Esophagus squamous epithelium (tissue), 5 donors: ENCODE results near the gene KCNQ4. TPM values are rescaled to one million over a fixed set of nuclear protein-coding genes. Genes with fewer than 3 reads are reported as not detected.

Experiments
- DNase-seq: peaks from one replicate; lab custom pipeline; 2025; lab: John Stamatoyannopoulos, UW
- H3K27ac ChIP-seq, 4 donors: fragments of 200-600 bp; sonication (generic); one replicate each; pipeline ENCODE4 v1.5.1; 2016 to 2019; ENCODE audit warnings: mild to moderate bottlenecking in 1 of 4
- H3K27me3 ChIP-seq, 4 donors: fragments of 200-600 bp; sonication (generic); 1 replicate in 3 of 4; 2 replicates in 1 of 4; pipeline versions ENCODE4 v1.5.1 to v1.6.0; 2017 to 2021; ENCODE audit warnings: antibody characterized with exemption in 1 of 4
- H3K36me3 ChIP-seq, 3 donors: fragments of 200-600 bp; sonication (generic); one replicate each; pipeline ENCODE4 v1.5.1; 2016 to 2019
- H3K4me1 ChIP-seq, 3 donors: fragments of 200-600 bp; sonication (generic); one replicate each; pipeline ENCODE4 v1.5.1; 2017 to 2019
- H3K4me3 ChIP-seq, 4 donors: fragments of 200-600 bp; sonication (generic); 1 replicate in 3 of 4; 2 replicates in 1 of 4; pipeline ENCODE4 v1.5.1; 2016 to 2019; ENCODE audit warnings: mild to moderate bottlenecking in 2 of 4, moderate library complexity in 1 of 4
- H3K9me3 ChIP-seq, 3 donors: fragments of 200-600 bp; sonication (generic); one replicate each; pipeline ENCODE4 v1.5.1; 2016 to 2019
- POLR2A ChIP-seq, 4 donors: fragments of 450-650 bp; IDR thresholded peaks; one replicate each; pipeline ENCODE4 v1.6.1; 2017; ENCODE audit warnings: antibody characterized with exemption in 4 of 4, mild to moderate bottlenecking in 4 of 4, moderate library complexity in 3 of 4
- WGBS, 2 donors: methylation state at CpG; one replicate each; pipeline ENCODE4 v1.1.5; 2018; 5-methylcytosine and 5-hydroxymethylcytosine counted together
- intact Hi-C: fragments of 100-400 bp; cut with DNase I; formaldehyde crosslinking; loops from one replicate; pipeline ENCODE4 v1.15.0; 2022
- total RNA-seq, 4 donors: library from RNA; depleted of rRNA; stranded (reverse); fragments of >200 nt; gene quantifications; one replicate each; pipeline ENCODE4 v1.1.0, GENCODE V29; 2016
- TF ChIP-seq, protein P1 (sequence below), 6 experiments: fragments of 450-650 bp in 4 of 6; fragments of 200-600 bp in 2 of 6; sonication (generic) in 2 of 6; IDR thresholded peaks; one replicate each; pipeline ENCODE4 v1.5.1; 2016 to 2019; ENCODE audit warnings: antibody characterized with exemption in 6 of 6, mild to moderate bottlenecking in 4 of 6, moderate library complexity in 4 of 6
- donor health status: DM: yes; HTN: yes; CAD: no.

Gene KCNQ4
- total RNA-seq, 4 donors from 2014 or later = 0.50 to 2.1 (median 0.81) TPM

DNA sequence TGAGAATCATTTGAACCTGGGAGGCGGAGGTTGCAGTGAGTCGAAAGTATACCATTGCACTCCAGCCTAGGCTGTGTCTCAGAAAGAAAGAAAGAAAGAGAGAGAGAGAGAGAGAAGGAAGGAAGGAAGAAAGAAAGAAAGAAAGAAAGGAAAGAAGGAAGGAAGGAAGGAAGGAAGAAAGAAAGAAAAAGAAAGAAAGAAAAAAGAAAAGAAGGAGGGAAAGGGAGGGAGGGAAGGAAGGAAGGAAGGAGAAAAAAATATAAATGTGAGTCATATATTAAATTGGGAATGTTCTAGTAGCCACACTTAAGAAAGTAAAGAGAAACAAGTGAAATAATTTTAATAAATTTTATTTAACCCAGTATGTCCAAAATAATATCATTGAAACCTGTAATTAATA, 95.3 kb downstream of the KCNQ4 start:
- H3K27me3 ChIP-seq = peaks cover 0 to 10% (median 0%) of the 10 kb centered on the region in 4 donors
- H3K4me1 ChIP-seq = peaks cover 7 to 37% (median 19%) of the 10 kb centered on the region in 3 donors
- peaks cover 0 to 5% (median 0%) of the 10 kb centered on the region in 3 donors for H3K9me3 ChIP-seq
- DNase-seq = no peak
- WGBS, 2 donors = 94 to 100% methylated on average over 2 of the region's 2 CpGs
- H3K4me3 ChIP-seq = no peak overlapping the region
- peak overlapping the region in 1 of 4 donors; percentile 56 for H3K27ac ChIP-seq
- TF ChIP-seq POLR2A (IDR thresholded peaks at IDR 0.05) = no peak
- TF ChIP-seq, protein P1, sequence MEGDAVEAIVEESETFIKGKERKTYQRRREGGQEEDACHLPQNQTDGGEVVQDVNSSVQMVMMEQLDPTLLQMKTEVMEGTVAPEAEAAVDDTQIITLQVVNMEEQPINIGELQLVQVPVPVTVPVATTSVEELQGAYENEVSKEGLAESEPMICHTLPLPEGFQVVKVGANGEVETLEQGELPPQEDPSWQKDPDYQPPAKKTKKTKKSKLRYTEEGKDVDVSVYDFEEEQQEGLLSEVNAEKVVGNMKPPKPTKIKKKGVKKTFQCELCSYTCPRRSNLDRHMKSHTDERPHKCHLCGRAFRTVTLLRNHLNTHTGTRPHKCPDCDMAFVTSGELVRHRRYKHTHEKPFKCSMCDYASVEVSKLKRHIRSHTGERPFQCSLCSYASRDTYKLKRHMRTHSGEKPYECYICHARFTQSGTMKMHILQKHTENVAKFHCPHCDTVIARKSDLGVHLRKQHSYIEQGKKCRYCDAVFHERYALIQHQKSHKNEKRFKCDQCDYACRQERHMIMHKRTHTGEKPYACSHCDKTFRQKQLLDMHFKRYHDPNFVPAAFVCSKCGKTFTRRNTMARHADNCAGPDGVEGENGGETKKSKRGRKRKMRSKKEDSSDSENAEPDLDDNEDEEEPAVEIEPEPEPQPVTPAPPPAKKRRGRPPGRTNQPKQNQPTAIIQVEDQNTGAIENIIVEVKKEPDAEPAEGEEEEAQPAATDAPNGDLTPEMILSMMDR (IDR thresholded peaks at IDR 0.05) = no peak
- no peaks in the 10 kb centered on the region for H3K36me3 ChIP-seq
- intact Hi-C loops = no loop called here

GRCh38 chr1:40879482-40880175, 96.0 kb downstream of the KCNQ4 start:
- 82 to 83% methylated on average over 7 to 8 of the region's 11 CpGs for WGBS, 2 donors

DNA sequence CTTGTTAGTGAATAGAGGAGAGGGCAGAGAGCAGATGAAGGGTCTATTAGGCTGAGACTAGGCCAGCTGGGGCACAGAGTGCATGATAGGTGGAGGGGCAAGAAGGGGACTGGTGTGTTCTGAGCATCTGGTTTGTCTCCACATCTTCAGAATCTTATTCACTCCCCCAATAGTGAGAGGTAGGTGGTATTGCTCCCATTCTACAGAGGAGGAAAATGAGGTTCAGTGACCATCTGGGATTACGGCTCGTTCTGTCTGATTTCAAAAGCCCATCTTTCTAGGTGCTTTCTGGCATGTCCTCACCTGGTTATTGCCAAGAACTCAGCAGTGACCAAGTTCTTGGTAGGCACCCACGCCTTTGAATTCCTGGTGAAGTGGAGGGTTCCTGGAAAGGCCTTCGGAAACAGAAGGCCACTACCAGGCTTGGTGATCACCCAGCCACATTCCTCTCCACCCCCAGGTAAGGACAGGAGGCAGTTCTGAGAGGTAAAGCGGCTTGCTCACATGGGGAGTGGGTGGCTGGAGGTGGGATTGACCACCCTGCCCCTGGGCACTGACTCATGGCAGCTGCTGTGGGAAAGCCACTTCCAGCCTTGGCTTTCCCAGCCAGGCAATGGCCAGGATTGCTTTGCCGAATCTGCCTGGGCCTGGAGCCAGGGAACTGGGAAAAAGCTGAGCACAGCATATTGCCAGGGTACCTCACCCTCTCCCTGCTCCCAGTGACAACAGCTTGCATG, 97.4 kb downstream of the KCNQ4 start:
- Histone ChIP-seq H3K9me3 (peaks cover 0 to 5% (median 0%) of the 10 kb centered on the region in 3 donors), H3K4me3 (no peak overlapping the region), H3K27ac (no peak overlapping the region), H3K4me1 (peaks cover 7 to 42% (median 16%) of the 10 kb centered on the region in 3 donors), H3K36me3 (no peaks in the 10 kb centered on the region), H3K27me3 (peaks cover 0 to 22% (median 0%) of the 10 kb centered on the region in 4 donors)
- TF ChIP-seq, protein P1 (IDR thresholded peaks at IDR 0.05) = no peak
- TF ChIP-seq POLR2A (IDR thresholded peaks at IDR 0.05) = no peak
- WGBS, 2 donors = 73 to 75% methylated on average over 2 to 3 of the region's 6 CpGs
- DNase-seq = no peak
- intact Hi-C loops = no loop called here

More at GRCh38 chr1:40879482-40880175, 96.0 kb downstream of the KCNQ4 start:
- intact Hi-C loops = no loop called here
- Histone ChIP-seq H3K27ac (no peak overlapping the region), H3K4me3 (no peak overlapping the region), H3K9me3 (peaks cover 0 to 5% (median 0%) of the 10 kb centered on the region in 3 donors), H3K27me3 (peaks cover 0 to 17% (median 0%) of the 10 kb centered on the region in 4 donors), H3K4me1 (peaks cover 7 to 44% (median 21%) of the 10 kb centered on the region in 3 donors), H3K36me3 (no peaks in the 10 kb centered on the region)
- TF ChIP-seq, protein P1 (IDR thresholded peaks at IDR 0.05) = no peak
- no peak for TF ChIP-seq POLR2A (IDR thresholded peaks at IDR 0.05)
- no peak for DNase-seq

GRCh38 chr1:40884055-40884795, 100.6 kb downstream of the KCNQ4 start:
- intact Hi-C loops = no loop called here
- Histone ChIP-seq H3K9me3 (no peaks in the 10 kb centered on the region), H3K4me3 (peak overlapping the region; percentile 23 to 47 (median 38)), H3K27me3 (peaks cover 0 to 22% (median 0%) of the 10 kb centered on the region in 4 donors), H3K36me3 (no peaks in the 10 kb centered on the region), H3K27ac (peak overlapping the region in 1 of 4 donors; percentile 44), H3K4me1 (peaks cover 0 to 43% (median 14%) of the 10 kb centered on the region in 3 donors)
- whole genome bisulfite sequencing, 2 donors = 38 to 53% methylated on average over 14 to 17 of the region's 73 CpGs
- no peak for DNase-seq
- TF ChIP-seq, protein P1 (IDR thresholded peaks at IDR 0.05) = no peak
- TF ChIP-seq POLR2A (IDR thresholded peaks at IDR 0.05) = no peak
